ENCODE results near the gene DDX24.

DDX24 gene

DNA sequence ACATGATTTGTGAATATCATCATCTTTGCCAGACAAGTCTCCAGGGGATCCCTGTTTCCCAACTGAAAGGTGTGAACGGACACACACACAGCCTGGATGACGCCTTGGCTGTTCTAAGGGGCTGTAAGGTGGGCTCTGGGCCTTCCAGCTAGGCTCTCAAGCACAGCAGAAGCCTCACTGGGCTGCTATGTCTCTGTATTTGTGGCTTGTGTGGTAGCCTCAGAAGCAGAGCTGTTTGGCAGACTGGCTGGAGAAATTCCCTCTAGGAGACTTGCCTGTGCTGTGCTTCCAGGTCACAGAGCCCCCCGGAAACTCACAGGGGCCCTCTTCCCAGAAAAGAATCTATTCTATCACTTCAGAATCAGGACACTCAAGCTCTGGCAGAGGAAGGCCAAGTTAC is 33.4 kb downstream of the DDX24 start:
- DNase-seq, result no peak

DNA sequence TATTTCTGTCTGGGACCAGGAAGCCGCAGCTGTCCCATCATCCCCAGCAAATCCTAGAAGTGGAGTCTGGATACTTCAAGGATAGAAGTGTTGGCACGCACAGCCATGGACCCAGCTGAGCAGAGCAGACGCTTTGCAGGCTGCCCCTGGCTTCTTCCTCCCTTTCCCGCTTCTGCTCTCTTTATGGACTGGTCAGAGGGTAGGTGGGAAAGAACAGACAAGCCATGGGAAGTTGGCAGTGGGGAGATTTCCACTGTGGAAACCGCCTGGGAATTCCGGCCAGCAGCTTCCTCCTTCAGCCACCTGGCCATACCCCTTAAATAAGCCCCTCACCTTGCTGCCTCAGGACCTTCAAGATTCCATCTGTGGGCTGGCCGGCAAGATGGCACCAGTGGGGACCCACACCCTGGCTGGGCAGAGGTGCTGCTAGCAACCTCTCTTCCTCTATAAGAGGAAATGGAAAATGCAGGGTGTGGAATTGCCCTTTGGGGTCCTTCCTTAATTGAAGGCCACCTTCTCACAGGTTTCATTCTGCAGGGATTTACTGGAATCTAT is 34.2 kb downstream of the DDX24 start:
- no peak for DNase-seq

- DNase-seq, result no peak
These were observed 35.2 kb downstream of the DDX24 start for GRCh38 chr14:94045563-94046345.

GRCh38 chr14:94045101-94045500 is 35.9 kb downstream of the DDX24 start:
- no peak for DNase-seq

GRCh38 chr14:94044476-94045091 is 36.4 kb downstream of the DDX24 start:
- no peak for DNase-seq

GRCh38 chr14:94043756-94044475 is 37.1 kb downstream of the DDX24 start:
- DNase-seq, result no peak

- DNase-seq, result no peak
These were observed 37.8 kb downstream of the DDX24 start for GRCh38 chr14:94043111-94043755.

GRCh38 chr14:94042433-94043091 is 38.4 kb downstream of the DDX24 start:
- DNase-seq, result no peak

DNA sequence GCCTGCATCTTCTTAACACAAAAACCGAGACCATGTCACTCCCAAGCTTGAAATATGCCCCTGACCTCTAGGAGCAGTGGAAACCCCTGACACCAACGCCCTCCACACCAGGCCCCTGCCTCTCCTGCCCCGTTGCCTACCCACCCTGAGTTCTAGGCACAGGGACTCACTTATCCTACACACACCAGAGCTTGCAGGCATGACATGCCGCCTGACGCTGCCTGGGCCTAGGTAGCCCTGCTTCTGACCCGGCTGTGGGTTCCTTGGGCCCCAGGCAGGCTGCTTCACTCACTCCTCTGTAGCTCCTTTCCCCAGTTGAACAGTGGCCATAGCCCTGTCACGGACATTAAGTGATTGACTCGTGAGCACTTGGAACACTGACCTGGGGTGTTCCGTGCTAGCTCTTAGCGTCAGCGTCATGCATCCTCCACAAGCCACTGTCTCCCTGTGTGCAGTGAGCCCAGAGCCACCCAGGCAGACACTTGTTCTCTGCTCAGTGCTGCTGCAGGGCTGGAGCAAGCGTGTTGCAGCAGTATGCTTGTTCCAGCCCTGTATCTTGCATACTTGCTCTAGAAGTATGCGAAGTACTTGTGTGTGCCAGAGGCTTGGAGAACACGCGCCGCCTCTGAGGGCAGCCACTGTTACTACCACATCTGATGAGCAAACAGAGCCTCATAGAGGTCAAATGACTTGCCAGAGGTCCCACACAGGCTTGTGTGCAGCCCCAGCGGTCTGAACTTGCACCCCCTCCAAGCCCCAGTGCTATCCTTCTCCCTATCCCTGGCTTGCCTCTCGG is 39.3 kb downstream of the DDX24 start:
- DNase-seq, result no peak

GRCh38 chr14:94040796-94041195 is 40.2 kb downstream of the DDX24 start:
- no peak for DNase-seq

DNA sequence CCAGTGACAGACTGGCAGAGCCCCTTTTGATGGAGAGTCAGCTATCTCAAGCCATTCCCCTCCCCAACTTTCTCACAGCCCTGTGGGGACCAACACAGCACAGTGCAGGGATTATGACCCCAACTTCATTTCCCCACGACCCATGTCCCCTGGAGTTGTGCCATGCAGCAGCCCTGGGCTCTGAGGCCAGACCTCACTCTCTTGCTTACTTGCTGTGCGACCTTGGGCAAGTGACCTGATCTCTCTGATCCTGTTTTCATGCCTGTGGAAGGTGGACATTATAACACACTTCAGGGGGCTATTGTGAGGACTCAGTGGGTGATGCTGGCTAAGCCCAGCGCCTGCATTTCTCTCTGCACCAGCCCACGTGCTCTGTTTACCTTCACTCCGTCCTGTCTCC is 40.8 kb downstream of the DDX24 start:
- no peak for DNase-seq

- DNase-seq, result no peak
These were observed 41.9 kb downstream of the DDX24 start for GRCh38 chr14:94038921-94039629.

- DNase-seq, result no peak
These were observed 42.5 kb downstream of the DDX24 start for GRCh38 chr14:94038510-94038909.

DNA sequence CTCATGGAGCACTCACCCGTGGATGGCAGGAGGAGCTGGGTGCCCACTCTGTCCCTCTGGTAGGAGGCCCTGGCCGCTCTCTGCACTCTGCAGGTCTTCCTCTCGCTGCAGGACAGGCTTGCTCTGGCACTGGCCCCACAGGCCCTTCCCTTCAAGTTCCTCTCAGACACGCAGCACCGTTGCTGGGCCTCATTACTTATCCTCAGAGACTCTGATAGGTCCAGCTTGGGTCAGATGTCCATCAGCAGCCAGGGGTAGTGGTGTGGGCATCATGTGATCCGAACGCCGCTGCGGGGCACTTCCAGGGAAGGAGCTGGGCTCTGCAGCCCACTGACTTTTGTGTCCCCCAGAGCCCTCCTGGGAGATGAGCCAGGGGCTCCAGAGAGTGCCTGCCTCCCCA is 43.0 kb downstream of the DDX24 start:
- DNase-seq, result no peak

GRCh38 chr14:94036313-94037167 is 44.5 kb downstream of the DDX24 start:
- DNase-seq, result peak; percentile 66 to 80

- no peak for DNase-seq
These were observed 46.1 kb downstream of the DDX24 start for GRCh38 chr14:94034886-94035285.

DNA sequence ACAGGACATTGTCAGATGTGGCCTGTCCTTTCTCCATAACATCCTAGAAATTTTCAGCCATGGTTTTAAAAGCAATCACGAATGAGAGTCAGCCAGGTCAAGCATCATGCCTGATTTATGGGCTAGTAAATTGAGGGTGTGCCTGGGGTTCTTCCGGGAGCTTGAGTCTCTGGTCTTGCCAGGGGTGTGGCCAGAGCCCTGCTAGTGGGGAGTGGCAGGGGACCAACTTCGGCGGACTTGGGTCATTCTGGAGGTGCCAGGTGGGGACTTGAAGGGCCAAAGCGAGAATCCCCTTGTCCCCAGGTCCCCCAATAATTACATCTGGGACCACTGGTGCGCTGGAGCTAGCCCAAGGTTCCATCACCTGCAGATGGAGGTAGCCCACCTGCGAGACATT is 49.1 kb downstream of the DDX24 start:
- DNase-seq, result no peak

- DNase-seq, result no peak
These were observed 49.7 kb downstream of the DDX24 start for GRCh38 chr14:94031161-94031882.

- DNase-seq, result no peak
These were observed 50.4 kb downstream of the DDX24 start for GRCh38 chr14:94030571-94030970.
